Suprapubic skin (tissue), 4 donors: ENCODE results near the gene TOM1.

Experiments
- EP300 ChIP-seq: sonication (generic); formaldehyde crosslinking; IDR thresholded peaks from one replicate; pipeline ENCODE4 v1.6.1; 2017; ENCODE audit warnings: antibody characterized with exemption
- POLR2A ChIP-seq, 2 donors: fragments of 450-650 bp; IDR thresholded peaks; one replicate each; pipeline ENCODE4 v1.6.1; 2017; ENCODE audit warnings: antibody characterized with exemption in 2 of 2, mild to moderate bottlenecking in 2 of 2, moderate library complexity in 2 of 2
- POLR2AphosphoS5 ChIP-seq, 3 donors: sonication (generic); formaldehyde crosslinking; IDR thresholded peaks; one replicate each; pipeline ENCODE4 v1.6.1; 2017; ENCODE audit warnings: antibody characterized with exemption in 3 of 3
- TF ChIP-seq, protein P1 (sequence below), 2 donors: fragments of 200-600 bp in 1 of 2; fragments of 450-650 bp in 1 of 2; sonication (generic) in 1 of 2; IDR thresholded peaks; one replicate each; pipeline ENCODE4 v1.5.1; 2016 to 2019; ENCODE audit warnings: antibody characterized with exemption in 2 of 2, mild to moderate bottlenecking in 1 of 2, moderate library complexity in 1 of 2

GRCh38 chr22:35353318-35353717 is 53.6 kb downstream of the TOM1 start:
- TF ChIP-seq POLR2A (IDR thresholded peaks at IDR 0.05), result no peak
- TF ChIP-seq, protein P1, sequence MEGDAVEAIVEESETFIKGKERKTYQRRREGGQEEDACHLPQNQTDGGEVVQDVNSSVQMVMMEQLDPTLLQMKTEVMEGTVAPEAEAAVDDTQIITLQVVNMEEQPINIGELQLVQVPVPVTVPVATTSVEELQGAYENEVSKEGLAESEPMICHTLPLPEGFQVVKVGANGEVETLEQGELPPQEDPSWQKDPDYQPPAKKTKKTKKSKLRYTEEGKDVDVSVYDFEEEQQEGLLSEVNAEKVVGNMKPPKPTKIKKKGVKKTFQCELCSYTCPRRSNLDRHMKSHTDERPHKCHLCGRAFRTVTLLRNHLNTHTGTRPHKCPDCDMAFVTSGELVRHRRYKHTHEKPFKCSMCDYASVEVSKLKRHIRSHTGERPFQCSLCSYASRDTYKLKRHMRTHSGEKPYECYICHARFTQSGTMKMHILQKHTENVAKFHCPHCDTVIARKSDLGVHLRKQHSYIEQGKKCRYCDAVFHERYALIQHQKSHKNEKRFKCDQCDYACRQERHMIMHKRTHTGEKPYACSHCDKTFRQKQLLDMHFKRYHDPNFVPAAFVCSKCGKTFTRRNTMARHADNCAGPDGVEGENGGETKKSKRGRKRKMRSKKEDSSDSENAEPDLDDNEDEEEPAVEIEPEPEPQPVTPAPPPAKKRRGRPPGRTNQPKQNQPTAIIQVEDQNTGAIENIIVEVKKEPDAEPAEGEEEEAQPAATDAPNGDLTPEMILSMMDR (IDR thresholded peaks at IDR 0.05), result no peak
- TF ChIP-seq EP300, result no peak
- no peak for TF ChIP-seq POLR2AphosphoS5 (IDR thresholded peaks at IDR 0.05)
